WTC11 (cell line): ENCODE measurements around the gene ANKS6. TPM values are rescaled to one million over a fixed set of nuclear protein-coding genes. Genes with fewer than 3 reads are reported as not detected.

Experiments
- ATAC-seq: fragments of 200-7000 bp; cut with Tn5 transposase; 2 replicates; pipeline ENCODE4 v1.10.0; 2021; ENCODE audit warnings: mild to moderate bottlenecking, moderate library complexity
- CTCF ChIA-PET: fragments of 300-600 bp; sonication (Branson Sonifier 250); formaldehyde crosslinking; loops from one replicate; lab custom pipeline; 2021; ENCODE audit warnings: antibody characterized with exemption; lab: Charles Lee
- POLR2A ChIA-PET: fragments of 350-600 bp; sonication (Branson Sonifier 250); formaldehyde crosslinking; loops from one replicate; lab custom pipeline; 2021; ENCODE audit warnings: antibody characterized with exemption; lab: Charles Lee
- DNase-seq: peaks from one replicate; pipeline ENCODE4 v3.0.0; 2021; ENCODE audit warnings: low spot score
- H3K27ac Mint-ChIP-seq: 2 replicates; pipeline ENCODE4 v1.8.0; 2021; ENCODE audit warnings: mixed read lengths
- H3K27me3 Mint-ChIP-seq: 2 replicates; pipeline ENCODE4 v1.8.0; 2021; ENCODE audit warnings: low read depth, mild to moderate bottlenecking, moderate library complexity, mixed read lengths
- H3K36me3 Mint-ChIP-seq: 2 replicates; pipeline ENCODE4 v1.8.0; 2021; ENCODE audit warnings: mixed read lengths
- H3K4me1 Mint-ChIP-seq: 2 replicates; pipeline ENCODE4 v1.8.0; 2022; ENCODE audit warnings: mixed read lengths
- H3K4me3 Mint-ChIP-seq: 2 replicates; pipeline ENCODE4 v1.8.0; 2021; ENCODE audit warnings: mild to moderate bottlenecking, moderate library complexity, mixed read lengths
- H3K9me3 Mint-ChIP-seq: 2 replicates; pipeline ENCODE4 v1.8.0; 2021; ENCODE audit warnings: mixed read lengths
- CREM ChIP-seq: sonication (generic); formaldehyde crosslinking; IDR thresholded peaks from 2 replicates; pipeline ENCODE4 v1.8.1; 2022; ENCODE audit warnings: mild to moderate bottlenecking, missing genetic modification reagents, moderate library complexity
- CTCF ChIP-seq: fragments of 200-600 bp; IDR thresholded peaks from 2 replicates; pipeline ENCODE4 v1.8.0; 2022; ENCODE audit warnings: antibody characterized with exemption
- ELF4 ChIP-seq: sonication (generic); formaldehyde crosslinking; IDR thresholded peaks from 2 replicates; pipeline ENCODE4 v1.8.1; 2022; ENCODE audit warnings: low read depth, mild to moderate bottlenecking, moderate library complexity, missing genetic modification reagents
- ESRRA ChIP-seq: sonication (generic); formaldehyde crosslinking; IDR thresholded peaks from 2 replicates; pipeline ENCODE4 v1.8.1; 2022; ENCODE audit warnings: mild to moderate bottlenecking, missing genetic modification reagents, borderline replicate concordance
- FOXP1 ChIP-seq: sonication (generic); formaldehyde crosslinking; IDR thresholded peaks from 2 replicates; pipeline ENCODE4 v1.8.0; 2022; ENCODE audit warnings: missing genetic modification reagents, mild to moderate bottlenecking, moderate library complexity, borderline replicate concordance
- MLX ChIP-seq: sonication (generic); formaldehyde crosslinking; IDR thresholded peaks from 2 replicates; pipeline ENCODE4 v1.8.1; 2023; ENCODE audit warnings: mild to moderate bottlenecking, missing genetic modification reagents, moderate library complexity
- MYBL2 ChIP-seq: sonication (generic); formaldehyde crosslinking; IDR thresholded peaks from 2 replicates; pipeline ENCODE4 v1.8.1; 2023; ENCODE audit warnings: mild to moderate bottlenecking, moderate library complexity, missing genetic modification reagents
- NFYB ChIP-seq: sonication (generic); formaldehyde crosslinking; conservative IDR thresholded peaks from 2 replicates; pipeline ENCODE4 v1.8.0; 2022; ENCODE audit warnings: low read depth, missing genetic modification reagents
- OVOL2 ChIP-seq: fragments of 250-450 bp; sonication (Bioruptor Pico); IDR thresholded peaks from 2 replicates; pipeline ENCODE4 v1.9.0; 2021; ENCODE audit warnings: mild to moderate bottlenecking, borderline replicate concordance
- PRDM15 ChIP-seq: sonication (generic); formaldehyde crosslinking; IDR thresholded peaks from 2 replicates; pipeline ENCODE4 v1.8.0; 2022; ENCODE audit warnings: missing genetic modification reagents
- RORB ChIP-seq: fragments of 250-450 bp; sonication (Bioruptor Pico); IDR thresholded peaks from 2 replicates; pipeline ENCODE4 v1.9.0; 2021; ENCODE audit warnings: mild to moderate bottlenecking
- SMAD4 ChIP-seq: sonication (generic); formaldehyde crosslinking; IDR thresholded peaks from 2 replicates; pipeline ENCODE4 v1.8.0; 2022; ENCODE audit warnings: mild to moderate bottlenecking, missing genetic modification reagents
- SOX15 ChIP-seq: fragments of 250-450 bp; sonication (Bioruptor Pico); IDR thresholded peaks from 2 replicates; pipeline ENCODE4 v1.9.0; 2021; ENCODE audit warnings: mild to moderate bottlenecking
- TP53 ChIP-seq: sonication (generic); formaldehyde crosslinking; IDR thresholded peaks from 2 replicates; pipeline ENCODE4 v1.8.1; 2023; ENCODE audit warnings: mild to moderate bottlenecking, missing genetic modification reagents
- ZNF138 ChIP-seq: sonication (generic); formaldehyde crosslinking; conservative IDR thresholded peaks from 2 replicates; pipeline ENCODE4 v1.8.1; 2022; ENCODE audit warnings: mild to moderate bottlenecking, moderate library complexity, missing genetic modification reagents
- ZNF219 ChIP-seq: sonication (generic); formaldehyde crosslinking; IDR thresholded peaks from 2 replicates; pipeline ENCODE4 v1.8.0; 2023; ENCODE audit warnings: missing genetic modification reagents, mild to moderate bottlenecking, borderline replicate concordance
- total RNA-seq: library from RNA; stranded (reverse); gene quantifications from 3 replicates; pipeline ENCODE4 v1.2.3, GENCODE V29; 2021
- TF ChIP-seq, protein P1 (sequence below): sonication (generic); formaldehyde crosslinking; IDR thresholded peaks from 2 replicates; pipeline ENCODE4 v1.8.0; 2022; ENCODE audit warnings: mild to moderate bottlenecking, missing genetic modification reagents
- TF ChIP-seq, protein P2 (sequence below): sonication (generic); formaldehyde crosslinking; IDR thresholded peaks from 2 replicates; pipeline ENCODE4 v1.8.1; 2022; ENCODE audit warnings: missing genetic modification reagents, borderline replicate concordance

Gene ANKS6
- total RNA-seq, 1 experiment from 2014 or later = 65.1 TPM

DNA sequence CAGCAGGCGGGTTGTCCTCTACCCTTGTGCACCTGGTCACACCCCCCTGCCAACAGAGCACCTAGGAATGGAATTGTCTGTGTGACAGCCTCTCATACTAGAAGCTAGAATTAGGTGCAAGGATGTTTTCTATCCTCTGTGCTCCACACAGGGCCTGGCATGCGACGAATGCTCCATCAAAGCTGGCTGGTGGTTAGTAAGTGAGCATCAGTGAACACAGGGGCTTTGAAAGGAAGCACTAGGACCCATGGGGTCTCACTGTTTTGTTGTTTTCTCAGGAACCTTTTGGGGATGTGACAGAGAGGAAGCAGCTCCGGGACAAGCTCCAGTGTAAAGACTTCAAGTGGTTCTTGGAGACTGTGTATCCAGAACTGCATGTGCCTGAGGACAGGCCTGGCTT is 43.4 kb upstream of the ANKS6 start:
- DNase-seq = no peak
- TF ChIP-seq ZNF138 (no peak), MLX (CRISPR knock-in tag) (no peak), PRDM15 (CRISPR knock-in tag) (no peak), CTCF (no peak), ELF4 (CRISPR knock-in tag) (no peak), SOX15 (CRISPR knock-in tag) (no peak), RORB (CRISPR knock-in tag) (no peak), SMAD4 (CRISPR knock-in tag) (no peak), CREM (CRISPR knock-in tag) (no peak), MYBL2 (no peak), ZNF219 (CRISPR knock-in tag) (no peak), TP53 (CRISPR knock-in tag) (no peak), OVOL2 (CRISPR knock-in tag) (no peak), NFYB (no peak), ESRRA (CRISPR knock-in tag) (no peak)
- no peaks in the 10 kb centered on the region for H3K9me3 Mint-ChIP-seq
- ChIA-PET CTCF (interaction anchor here (1.0 to 2.6 kb wide), 2 partner anchors 8 to 64 kb away, joined by 3 to 9 read pairs; no protein-coding TSS in a partner anchor), POLR2A (no interaction called here)
- H3K27me3 Mint-ChIP-seq = no peaks in the 10 kb centered on the region
- no peak overlapping the region for H3K27ac Mint-ChIP-seq
- peaks cover 12% of the 10 kb centered on the region for H3K36me3 Mint-ChIP-seq
- no peak overlapping the region for H3K4me3 Mint-ChIP-seq
- no peak for ATAC-seq
- peaks cover 7% of the 10 kb centered on the region for H3K4me1 Mint-ChIP-seq

DNA sequence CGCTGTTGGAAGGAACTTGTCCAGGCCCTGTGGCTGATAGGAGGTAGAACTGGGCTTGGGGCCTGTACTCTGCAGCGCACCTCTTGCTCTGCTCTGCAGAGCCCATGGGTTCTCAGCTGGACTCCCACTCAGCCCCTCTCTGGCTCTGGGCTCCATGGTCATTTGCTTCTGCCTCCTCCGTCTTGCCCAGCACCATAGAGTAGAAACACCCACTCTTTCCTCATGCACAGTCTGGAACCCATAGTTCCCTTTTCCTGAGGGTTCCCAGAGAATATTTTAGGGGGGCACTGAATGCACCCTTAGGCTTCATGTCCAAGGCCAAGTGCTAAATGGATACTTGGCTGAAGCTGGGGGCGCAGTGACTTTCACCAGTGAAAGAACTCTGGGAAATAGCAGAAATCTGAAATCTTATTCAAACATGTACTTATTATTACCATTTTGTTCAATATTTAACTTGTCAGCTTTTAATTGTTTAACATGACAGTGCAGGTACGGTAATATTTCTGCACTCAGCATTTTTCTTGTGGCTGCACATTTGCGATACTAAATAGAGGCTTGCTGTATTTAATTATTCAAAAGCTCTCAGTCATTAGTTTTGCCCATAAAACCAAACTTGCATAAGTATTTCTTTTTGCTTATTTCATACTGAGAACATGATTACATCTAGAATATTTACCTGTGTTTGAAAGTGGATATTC is 42.7 kb upstream of the ANKS6 start:
- TF ChIP-seq, protein P1, sequence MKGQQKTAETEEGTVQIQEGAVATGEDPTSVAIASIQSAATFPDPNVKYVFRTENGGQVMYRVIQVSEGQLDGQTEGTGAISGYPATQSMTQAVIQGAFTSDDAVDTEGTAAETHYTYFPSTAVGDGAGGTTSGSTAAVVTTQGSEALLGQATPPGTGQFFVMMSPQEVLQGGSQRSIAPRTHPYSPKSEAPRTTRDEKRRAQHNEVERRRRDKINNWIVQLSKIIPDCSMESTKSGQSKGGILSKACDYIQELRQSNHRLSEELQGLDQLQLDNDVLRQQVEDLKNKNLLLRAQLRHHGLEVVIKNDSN (CRISPR knock-in tag) = no peak
- TF ChIP-seq, protein P2, sequence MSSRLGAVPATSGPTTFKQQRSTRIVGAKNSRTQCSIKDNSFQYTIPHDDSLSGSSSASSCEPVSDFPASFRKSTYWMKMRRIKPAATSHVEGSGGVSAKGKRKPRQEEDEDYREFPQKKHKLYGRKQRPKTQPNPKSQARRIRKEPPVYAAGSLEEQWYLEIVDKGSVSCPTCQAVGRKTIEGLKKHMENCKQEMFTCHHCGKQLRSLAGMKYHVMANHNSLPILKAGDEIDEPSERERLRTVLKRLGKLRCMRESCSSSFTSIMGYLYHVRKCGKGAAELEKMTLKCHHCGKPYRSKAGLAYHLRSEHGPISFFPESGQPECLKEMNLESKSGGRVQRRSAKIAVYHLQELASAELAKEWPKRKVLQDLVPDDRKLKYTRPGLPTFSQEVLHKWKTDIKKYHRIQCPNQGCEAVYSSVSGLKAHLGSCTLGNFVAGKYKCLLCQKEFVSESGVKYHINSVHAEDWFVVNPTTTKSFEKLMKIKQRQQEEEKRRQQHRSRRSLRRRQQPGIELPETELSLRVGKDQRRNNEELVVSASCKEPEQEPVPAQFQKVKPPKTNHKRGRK (CRISPR knock-in tag) = no peak
- TF ChIP-seq FOXP1 (CRISPR knock-in tag) = no peak
- Mint-ChIP-seq H3K9me3 (no peaks in the 10 kb centered on the region), H3K4me3 (no peak overlapping the region), H3K27me3 (no peaks in the 10 kb centered on the region), H3K4me1 (peaks cover 8% of the 10 kb centered on the region), H3K27ac (no peak overlapping the region), H3K36me3 (peaks cover 12% of the 10 kb centered on the region)
- ChIA-PET CTCF (interaction anchor here (1.0 to 2.6 kb wide), 2 partner anchors 9 to 64 kb away, joined by 3 to 9 read pairs; no protein-coding TSS in a partner anchor), POLR2A (no interaction called here)
- ATAC-seq (no peak), DNase-seq (no peak)
